Measurements from ENCODE around the gene GIGYF2. TPM values are rescaled to one million over a fixed set of nuclear protein-coding genes. Genes with fewer than 3 reads are reported as not detected.
A peak's percentile ranks its signal among the peaks of the same experiment; 100 is the strongest.

Gene GIGYF2
- total and polyA plus RNA-seq, 2 of the 13 experiments (the other 11 are each of a cell fraction or from before 2014, with no cell fraction given), result 44.9 to 73.5 TPM

- TF ChIP-seq CEBPZ (IDR thresholded peaks at IDR 0.05; ENCODE audit: low read length) (no peak), SOX13 (IDR thresholded peaks at IDR 0.05) (no peak), SOX13 (CRISPR knock-in tag; conservative IDR thresholded peaks at IDR 0.05 in 1 of 2, IDR thresholded peaks at IDR 0.05 in 1 of 2) (0 out of 4 replicates have a peak, but pooled peaks of 1 of the 2 experiments have one; percentile 8), CHD4 (IDR thresholded peaks at IDR 0.05; ENCODE audit: borderline replicate concordance, low read length) (no peak), ARNTL (CRISPR knock-in tag; IDR thresholded peaks at IDR 0.05) (no peak), CTCF (CRISPR knock-in tag; IDR thresholded peaks at IDR 0.05) (no peak), ZKSCAN8 (CRISPR knock-in tag; IDR thresholded peaks at IDR 0.05; ENCODE audit: borderline replicate concordance) (no peak), HMGXB4 (CRISPR knock-in tag; IDR thresholded peaks at IDR 0.05; ENCODE audit: borderline replicate concordance in 1 of 2, low read depth in 1 of 2) (no peak), ZNF766 (CRISPR knock-in tag; IDR thresholded peaks at IDR 0.05; ENCODE audit: borderline replicate concordance) (no peak), KLF13 (CRISPR knock-in tag; IDR thresholded peaks at IDR 0.05) (no peak), SP1 (IDR thresholded peaks at IDR 0.05) (no peak), SP1 (CRISPR knock-in tag; IDR thresholded peaks at IDR 0.05) (no peak), MAFK (conservative IDR thresholded peaks at IDR 0.05 in 1 of 2, IDR thresholded peaks at IDR 0.05 in 1 of 2; ENCODE audit: low read length in 2 of 2) (peak; percentile 79 to 81), BRCA1 (CRISPR knock-in tag; IDR thresholded peaks at IDR 0.05) (no peak), NFE2L2 (IDR thresholded peaks at IDR 0.05; ENCODE audit: low read length) (peak; percentile 47; the same call in 1 of the 2 replicates), ZNF382 (CRISPR knock-in tag; IDR thresholded peaks at IDR 0.05; ENCODE audit: borderline replicate concordance) (no peak), MAFF (IDR thresholded peaks at IDR 0.05; ENCODE audit: low read depth, low read length) (peak; percentile 78)
Measured at GRCh38 chr2:232700154-232700553, 3.0 kb downstream of the GIGYF2 start (continued).
